GM23338 (cell line): Measurements from ENCODE around the gene MFN1. TPM values are rescaled to one million over a fixed set of nuclear protein-coding genes. Genes with fewer than 3 reads are reported as not detected.

Source experiments
- ATAC-seq: fragments of 200-7000 bp; cut with Tn5 transposase; 3 replicates; pipeline ENCODE4 v1.9.1; 2020
- DNase-seq: peaks from one replicate; pipeline ENCODE4 v3.0.0-alpha.2; 2015; ENCODE audit warnings: low spot score
- H2AFZ ChIP-seq: fragments of 200-600 bp; sonication (generic); 2 replicates; pipeline ENCODE4 v1.8.0; 2016; ENCODE audit warnings: antibody characterized with exemption, mild to moderate bottlenecking, moderate library complexity
- H3F3A ChIP-seq: fragments of 200-600 bp; sonication (generic); replicated peaks from 2 replicates; pipeline ENCODE4 v1.8.0; 2017; ENCODE audit warnings: antibody characterized with exemption, mixed run types, low read depth
- H3K27ac ChIP-seq: fragments of 200-600 bp; sonication (generic); 2 replicates; pipeline ENCODE4 v1.6.1; 2016; ENCODE audit warnings: low read depth
- H3K27me3 ChIP-seq: fragments of 200-600 bp; sonication (generic); 2 replicates; pipeline ENCODE4 v1.8.0; 2016; ENCODE audit warnings: mild to moderate bottlenecking, mixed run types, moderate library complexity; ENCODE audit not compliant: insufficient read depth
- H3K36me3 ChIP-seq: fragments of 200-600 bp; sonication (generic); 2 replicates; pipeline ENCODE4 v1.8.0; 2016; ENCODE audit warnings: mild to moderate bottlenecking; ENCODE audit not compliant: insufficient read depth
- H3K4me1 ChIP-seq: fragments of 200-600 bp; sonication (generic); 2 replicates; pipeline ENCODE4 v1.8.0; 2016; ENCODE audit warnings: mild to moderate bottlenecking, moderate library complexity; ENCODE audit not compliant: insufficient read depth
- H3K4me2 ChIP-seq: fragments of 200-600 bp; sonication (generic); 2 replicates; pipeline ENCODE4 v1.7.1; 2017; ENCODE audit warnings: mixed run types
- H3K4me3 ChIP-seq: fragments of 200-600 bp; sonication (generic); 2 replicates; pipeline ENCODE4 v1.6.1; 2016; ENCODE audit warnings: mixed run types
- H3K79me2 ChIP-seq: fragments of 200-600 bp; sonication (generic); replicated peaks from 2 replicates; pipeline ENCODE4 v1.8.0; 2017; ENCODE audit warnings: mild to moderate bottlenecking; ENCODE audit not compliant: insufficient read depth
- H3K9me2 ChIP-seq: fragments of 200-600 bp; sonication (generic); 2 replicates; pipeline ENCODE4 v1.8.0; 2017; ENCODE audit not compliant: insufficient read depth
- H4K20me1 ChIP-seq: fragments of 200-600 bp; sonication (generic); replicated peaks from 2 replicates; pipeline ENCODE4 v1.8.0; 2017; ENCODE audit warnings: mild to moderate bottlenecking; ENCODE audit not compliant: insufficient read depth
- H3K27ac Mint-ChIP-seq: 2 replicates; pipeline ENCODE4 v1.8.0; 2020; ENCODE audit warnings: inconsistent platforms, mild to moderate bottlenecking, moderate library complexity, mixed read lengths
- H3K27me3 Mint-ChIP-seq: 3 replicates; pipeline ENCODE4 v1.8.0; 2022; ENCODE audit warnings: low read depth, mild to moderate bottlenecking, moderate library complexity, mixed read lengths, inconsistent platforms; ENCODE audit not compliant: insufficient read depth, poor library complexity
- H3K36me3 Mint-ChIP-seq: 3 replicates; pipeline ENCODE4 v1.8.0; 2021; ENCODE audit warnings: low read depth, mild to moderate bottlenecking, inconsistent platforms, moderate library complexity, mixed read lengths
- H3K4me1 Mint-ChIP-seq: 3 replicates; pipeline ENCODE4 v1.8.0; 2020; ENCODE audit warnings: mild to moderate bottlenecking, inconsistent platforms, mixed read lengths
- H3K4me3 Mint-ChIP-seq: 3 replicates; pipeline ENCODE4 v1.8.0; 2021; ENCODE audit warnings: moderate library complexity, mild to moderate bottlenecking, inconsistent platforms, mixed read lengths
- H3K9me3 Mint-ChIP-seq: 3 replicates; pipeline ENCODE4 v1.8.0; 2020; ENCODE audit warnings: moderate library complexity, mild to moderate bottlenecking, inconsistent platforms, mixed read lengths
- CREB1 ChIP-seq: fragments of 250-450 bp; sonication (Bioruptor Pico); IDR thresholded peaks from 2 replicates; pipeline ENCODE4 v1.5.0; 2020; ENCODE audit warnings: low read depth, mild to moderate bottlenecking, moderate library complexity
- CTCF ChIP-seq, 2 experiments: fragments of 200-600 bp in 1 of 2; sonication (generic) in 1 of 2; conservative IDR thresholded peaks; 2 replicates each; pipeline versions ENCODE4 v1.5.1 to v1.6.1; 2016 to 2017; ENCODE audit warnings: antibody characterized with exemption in 2 of 2, low read depth in 2 of 2, mild to moderate bottlenecking in 2 of 2, moderate library complexity in 1 of 2
- ETS1 ChIP-seq: IDR thresholded peaks from 2 replicates; pipeline ENCODE4 v1.6.1; 2016; ENCODE audit warnings: antibody characterized with exemption
- EZH2 ChIP-seq: fragments of 200-600 bp; sonication (generic); IDR thresholded peaks from one replicate; pipeline ENCODE4 v1.8.0; 2017; ENCODE audit warnings: antibody characterized with exemption, mild to moderate bottlenecking, low read depth; ENCODE audit not compliant: unreplicated experiment
- EZH2phosphoT487 ChIP-seq: fragments of 200-600 bp; sonication (generic); IDR thresholded peaks from one replicate; pipeline ENCODE4 v1.8.1; 2018; ENCODE audit warnings: antibody characterized with exemption; ENCODE audit not compliant: unreplicated experiment
- JUNB ChIP-seq: IDR thresholded peaks from one replicate; pipeline ENCODE4 v1.6.1; 2016; ENCODE audit warnings: antibody characterized with exemption; ENCODE audit not compliant: unreplicated experiment
- NANOG ChIP-seq: IDR thresholded peaks from 2 replicates; pipeline ENCODE4 v1.6.1; 2016; ENCODE audit warnings: antibody characterized with exemption, borderline replicate concordance
- POLR2AphosphoS5 ChIP-seq: IDR thresholded peaks from 2 replicates; pipeline ENCODE4 v1.6.1; 2016; ENCODE audit warnings: antibody characterized with exemption, low read depth
- REST ChIP-seq: IDR thresholded peaks from one replicate; pipeline ENCODE4 v1.6.1; 2018; ENCODE audit warnings: antibody characterized with exemption; ENCODE audit not compliant: unreplicated experiment
- STAT1 ChIP-seq: IDR thresholded peaks from one replicate; pipeline ENCODE4 v1.6.1; 2016; ENCODE audit warnings: antibody characterized with exemption; ENCODE audit not compliant: unreplicated experiment
- ZNF114 ChIP-seq: fragments of 250-450 bp; sonication (Bioruptor Pico); IDR thresholded peaks from 2 replicates; pipeline ENCODE4 v1.5.0; 2020; ENCODE audit warnings: mild to moderate bottlenecking, moderate library complexity
- ZNF331 ChIP-seq: fragments of 250-450 bp; sonication (Bioruptor Pico); IDR thresholded peaks from 2 replicates; pipeline ENCODE4 v1.5.0; 2020; ENCODE audit warnings: low read depth, mild to moderate bottlenecking, moderate library complexity
- ZNF462 ChIP-seq: fragments of 250-450 bp; sonication (Bioruptor Pico); IDR thresholded peaks from 2 replicates; pipeline ENCODE4 v1.5.0; 2020; ENCODE audit warnings: mild to moderate bottlenecking, moderate library complexity
- polyA plus RNA-seq: library from polyadenylated mRNA; unstranded; fragments of >200 nt; fragmentation: Nextera tagmentation; extraction: Ambion mirVana; gene quantifications from 2 replicates; pipeline ENCODE4 v1.2.1, GENCODE V29; 2016
- total RNA-seq: library from RNA; depleted of rRNA; stranded (reverse); fragments of >200 nt; shearing (Covaris generic); gene quantifications from 2 replicates; pipeline ENCODE4 v1.2.3, GENCODE V29; 2014

Gene MFN1
- total and polyA plus RNA-seq, 2 experiments from 2014 or later = 16.1 to 36.2 TPM

- Mint-ChIP-seq H3K27me3 (peaks cover 6% of the 10 kb centered on the region), H3K36me3 (no peaks in the 10 kb centered on the region), H3K4me3 (no peak overlapping the region), H3K9me3 (no peaks in the 10 kb centered on the region), H3K4me1 (peaks cover 10% of the 10 kb centered on the region; the same call in 2 of the 3 replicates), H3K27ac (no peak overlapping the region)
- no peak overlapping the region for H2AFZ ChIP-seq
- no peaks in the 10 kb centered on the region for H3F3A ChIP-seq
- H3K4me1 ChIP-seq = no peaks in the 10 kb centered on the region
- no peaks in the 10 kb centered on the region for H3K9me2 ChIP-seq
- ATAC-seq (no peak), DNase-seq (no peak)
- H3K27me3 ChIP-seq = no peaks in the 10 kb centered on the region
- no peak overlapping the region for H3K4me2 ChIP-seq
- H3K79me2 ChIP-seq = peaks cover 27% of the 10 kb centered on the region
- no peaks in the 10 kb centered on the region for H3K36me3 ChIP-seq
- no peak overlapping the region for H3K27ac ChIP-seq
- TF ChIP-seq CTCF (conservative IDR thresholded peaks at IDR 0.05; ENCODE audit: low read depth in 2 of 2) (no peak), JUNB (no peak), POLR2AphosphoS5 (no peak), CREB1 (no peak), EZH2phosphoT487 (no peak), ETS1 (no peak), EZH2 (no peak), STAT1 (no peak), ZNF114 (CRISPR knock-in tag) (no peak), REST (no peak), ZNF462 (CRISPR knock-in tag) (no peak), ZNF331 (CRISPR knock-in tag) (no peak), NANOG (no peak)
- H3K4me3 ChIP-seq = no peak overlapping the region
- no peaks in the 10 kb centered on the region; the same call in 1 of the 2 replicates for H4K20me1 ChIP-seq
These were observed 84.9 kb downstream of the MFN1 start for GRCh38 chr3:179432451-179432850.
